TTC549 (cell line): ENCODE measurements around the gene SYT17.

Source experiments
- FAIRE-seq: peaks from 2 replicates; lab custom pipeline; 2012; peaks lifted over from hg19 to GRCh38; lab: Jason Lieb, UNC

Gene SYT17

DNA sequence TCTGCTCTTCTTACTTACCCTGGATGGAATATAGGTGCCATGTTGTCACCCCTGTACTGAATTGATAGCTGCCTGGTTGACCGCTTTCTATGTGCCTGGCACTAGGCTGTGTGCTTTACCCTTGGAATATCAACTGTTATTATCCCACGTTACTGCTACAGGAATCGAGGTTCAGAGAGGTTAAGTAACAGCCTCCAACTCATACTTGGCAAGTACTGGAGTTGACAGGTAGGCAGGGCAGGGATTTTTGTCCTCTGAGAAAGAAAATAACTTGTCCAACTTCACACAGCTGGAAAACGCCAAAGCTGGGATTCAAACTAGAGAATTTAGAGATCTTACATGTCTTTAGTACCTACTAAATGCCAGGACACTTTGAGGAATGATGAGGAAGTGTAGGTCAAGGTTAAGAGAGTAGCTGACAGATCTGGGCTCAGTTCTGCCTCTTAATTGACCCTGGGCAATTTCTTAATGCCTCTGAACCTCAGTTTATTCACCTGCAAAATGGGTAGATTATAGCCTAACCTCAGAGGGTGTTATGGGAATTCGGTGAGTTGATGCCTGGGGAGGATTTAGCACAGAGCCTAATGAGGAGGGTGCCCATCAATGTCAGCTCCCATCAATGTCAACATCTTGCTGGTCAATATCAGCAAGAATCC lies 28.5 kb upstream of the SYT17 start:
- no peak for FAIRE-seq

DNA sequence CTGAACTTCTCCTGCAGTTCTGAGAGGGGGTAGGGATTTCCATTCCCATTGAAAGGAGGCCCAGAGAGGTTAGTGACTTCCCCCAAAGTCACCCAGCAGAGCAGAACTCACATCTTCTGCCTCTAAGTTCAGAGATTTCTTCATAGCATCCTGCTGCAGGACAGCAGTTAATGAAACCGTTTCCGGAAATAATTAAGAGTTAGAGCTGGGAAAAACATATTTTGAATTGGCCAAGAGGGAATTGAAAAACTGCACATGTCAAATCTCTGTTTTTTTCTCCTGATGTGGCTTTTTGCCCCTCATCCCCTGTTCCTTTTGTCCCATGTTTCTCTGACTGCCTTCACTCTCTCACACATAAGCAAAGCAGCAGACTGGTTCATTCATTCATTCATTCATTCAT lies 27.6 kb upstream of the SYT17 start:
- FAIRE-seq, result no peak

DNA sequence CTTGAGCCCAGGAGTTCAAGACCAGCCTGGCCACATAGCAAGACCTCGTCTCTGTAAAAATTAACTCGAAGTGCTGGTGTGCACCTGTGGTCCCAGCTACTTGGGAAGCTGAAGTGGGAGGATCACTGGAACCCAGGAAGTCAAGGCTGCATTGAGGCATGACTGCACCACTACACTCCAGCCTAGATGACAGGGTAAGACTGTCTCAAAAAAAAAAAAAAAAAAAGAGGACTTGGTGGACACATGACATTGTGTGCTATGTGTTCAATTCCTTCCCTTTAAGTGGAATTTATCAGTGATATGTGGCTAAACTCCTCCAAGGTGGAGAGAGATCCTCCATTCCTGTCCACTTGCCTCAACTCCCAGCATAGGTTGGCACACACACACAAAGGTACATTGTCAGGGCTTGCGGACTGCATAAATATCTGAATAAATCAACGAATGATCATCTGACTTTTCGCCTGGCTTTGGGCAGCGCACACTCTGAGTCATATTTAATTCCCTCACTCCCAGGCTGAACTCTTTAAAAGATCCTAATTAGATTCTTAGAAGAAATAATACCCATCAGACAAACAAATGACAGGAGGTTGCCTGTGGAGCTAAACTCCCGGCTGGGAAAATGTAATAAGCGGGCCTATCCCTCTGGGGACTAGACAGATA lies 25.0 kb upstream of the SYT17 start:
- no peak for FAIRE-seq

DNA sequence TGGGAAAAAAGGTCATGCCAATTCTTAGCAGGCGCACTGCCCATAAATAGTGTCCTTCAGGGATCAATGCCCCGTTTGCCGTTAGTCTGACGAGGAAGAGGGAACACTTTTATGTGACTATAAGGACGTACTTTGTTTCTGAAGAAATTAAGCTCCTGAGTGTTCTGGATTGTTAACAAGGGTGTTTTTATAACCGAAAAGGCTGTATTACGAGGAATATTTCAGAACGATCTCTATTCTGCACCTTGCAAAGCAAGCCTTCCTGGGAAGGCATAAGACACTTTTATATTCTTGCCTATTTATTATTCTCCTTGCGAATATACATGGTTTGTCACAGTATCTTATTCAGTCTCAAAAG lies 24.5 kb upstream of the SYT17 start:
- no peak for FAIRE-seq

DNA sequence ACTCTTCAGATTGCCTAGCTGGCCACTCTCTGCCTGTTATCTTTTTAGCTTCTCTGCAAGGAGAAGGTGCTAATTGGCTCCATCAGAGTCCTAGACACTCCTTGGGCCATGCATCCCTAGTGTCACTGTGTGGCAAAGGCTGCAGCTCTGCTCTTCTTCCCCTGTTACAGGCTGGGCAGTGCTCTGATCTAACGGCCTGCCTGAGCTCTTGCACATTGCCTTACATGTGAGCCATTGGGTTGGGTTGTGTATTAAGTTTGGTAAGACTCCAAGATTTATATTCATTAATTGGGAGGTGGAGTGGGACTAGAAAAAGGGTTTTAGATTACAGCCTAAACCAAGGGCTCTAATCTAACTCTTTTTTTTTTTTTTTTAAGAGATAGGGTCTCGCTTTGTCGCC lies 23.0 kb upstream of the SYT17 start:
- FAIRE-seq, result no peak

DNA sequence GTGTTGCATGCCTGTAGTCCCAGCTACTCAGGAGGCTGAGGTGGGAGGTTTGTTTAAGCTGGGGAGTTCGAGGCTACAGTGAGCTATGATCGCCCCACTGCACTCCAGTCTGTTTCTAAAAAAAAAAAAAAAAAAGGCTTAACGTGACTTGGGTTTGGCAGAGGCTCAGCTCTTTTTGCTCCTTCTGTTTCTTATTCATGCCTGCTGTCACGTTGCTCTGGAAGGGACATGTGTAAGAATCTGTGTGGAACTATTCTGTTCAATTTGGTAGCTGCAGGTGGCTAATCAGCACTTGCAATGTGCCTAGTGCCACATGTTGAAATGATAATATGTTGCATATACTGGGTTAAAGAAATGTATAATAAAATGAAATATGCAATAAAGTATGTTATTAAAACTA lies 20.9 kb upstream of the SYT17 start:
- no peak for FAIRE-seq

DNA sequence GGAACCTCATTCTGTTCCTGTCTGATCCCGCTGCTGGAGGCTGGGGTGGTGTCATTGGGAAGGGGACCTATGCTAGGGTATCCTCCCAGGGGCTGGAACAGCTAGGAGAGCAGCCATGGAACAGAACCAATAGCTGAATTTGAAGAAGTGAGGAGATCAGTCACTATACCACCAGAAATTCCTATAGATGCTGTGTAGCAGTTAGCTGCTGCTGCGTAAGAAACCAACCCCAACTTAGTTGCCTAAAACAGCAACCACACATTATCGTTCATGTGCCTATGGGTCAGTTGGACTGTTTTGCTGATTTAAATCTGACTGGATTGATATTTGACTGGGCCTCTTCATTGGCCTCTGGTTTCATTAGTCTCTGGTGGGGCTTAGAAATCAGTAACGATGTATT lies 20.4 kb upstream of the SYT17 start:
- no peak for FAIRE-seq

DNA sequence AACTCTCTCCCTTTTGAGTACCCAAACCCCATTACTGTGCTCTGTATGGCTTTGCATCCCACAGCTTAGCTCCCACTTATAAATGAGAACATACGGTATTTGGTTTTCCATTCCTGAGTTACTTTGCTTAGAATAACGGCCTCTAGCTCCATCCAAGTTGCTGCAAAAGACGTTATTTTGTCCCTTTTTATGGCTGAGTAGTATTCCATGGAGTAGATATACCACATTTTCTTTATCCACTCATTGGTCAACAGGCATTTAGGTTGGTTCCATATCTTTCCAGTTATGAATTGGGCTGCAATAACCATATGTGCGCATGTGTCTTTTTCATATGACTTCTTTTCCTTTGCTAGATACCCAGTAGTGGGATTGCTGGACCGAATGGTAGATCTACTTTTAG lies 19.9 kb upstream of the SYT17 start:
- FAIRE-seq, result no peak

DNA sequence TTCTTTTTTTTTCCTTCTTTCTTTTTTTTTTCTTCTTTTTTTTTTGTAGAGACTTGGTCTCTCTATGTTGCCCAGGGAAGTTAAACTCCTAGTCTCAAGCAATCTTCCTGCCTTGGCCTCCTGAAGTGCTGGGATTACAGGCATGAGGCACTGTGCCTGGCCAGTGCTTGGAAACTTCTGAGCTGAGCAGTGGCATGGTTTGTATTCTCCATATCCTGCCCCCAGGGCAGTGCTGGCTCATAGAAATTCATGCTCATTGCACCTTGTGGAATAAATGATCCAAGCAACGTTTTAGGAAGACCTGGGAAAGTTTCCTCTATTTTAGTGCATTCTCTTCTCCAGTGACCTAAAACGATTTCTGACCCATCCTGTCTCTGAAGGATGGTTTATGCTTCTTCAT lies 16.7 kb upstream of the SYT17 start:
- FAIRE-seq, result no peak

DNA sequence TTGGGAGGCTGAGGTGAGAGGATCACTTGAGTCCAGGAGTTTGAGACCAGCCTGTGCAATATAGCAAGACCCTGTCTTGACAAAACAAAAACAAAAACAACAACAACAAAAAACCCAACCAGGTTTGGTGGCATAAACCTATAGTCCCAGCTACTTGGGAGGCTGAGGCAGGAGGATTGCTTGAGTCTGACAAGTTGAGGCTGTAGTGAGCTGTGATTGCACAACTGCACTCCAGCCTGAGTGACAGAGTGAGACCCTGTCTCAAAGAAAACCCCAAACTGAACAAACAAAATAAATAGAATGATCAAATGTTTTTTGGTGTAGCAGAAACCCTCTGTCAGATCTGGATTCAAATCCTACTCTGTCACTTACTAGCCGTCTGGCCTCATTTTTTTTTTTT lies 16.0 kb upstream of the SYT17 start:
- FAIRE-seq, result no peak

DNA sequence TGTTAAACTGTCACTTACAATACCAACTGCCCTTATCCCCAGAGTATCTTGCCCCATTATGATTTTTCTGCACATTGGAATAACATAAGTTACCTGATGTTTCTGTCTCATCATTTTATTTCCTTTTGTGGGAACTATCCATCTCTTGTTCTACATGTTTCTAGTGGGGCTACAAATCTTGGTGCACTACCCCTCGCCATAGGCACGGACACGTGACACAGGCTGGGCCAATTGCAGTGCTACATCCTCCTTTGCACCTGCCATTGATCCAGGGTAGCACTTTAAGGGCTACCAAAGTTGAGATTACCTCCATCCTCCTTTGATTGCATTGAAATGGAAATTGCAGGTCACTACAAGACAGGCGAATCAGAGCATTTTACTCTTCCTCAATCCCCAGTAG lies 14.2 kb upstream of the SYT17 start:
- no peak for FAIRE-seq

DNA sequence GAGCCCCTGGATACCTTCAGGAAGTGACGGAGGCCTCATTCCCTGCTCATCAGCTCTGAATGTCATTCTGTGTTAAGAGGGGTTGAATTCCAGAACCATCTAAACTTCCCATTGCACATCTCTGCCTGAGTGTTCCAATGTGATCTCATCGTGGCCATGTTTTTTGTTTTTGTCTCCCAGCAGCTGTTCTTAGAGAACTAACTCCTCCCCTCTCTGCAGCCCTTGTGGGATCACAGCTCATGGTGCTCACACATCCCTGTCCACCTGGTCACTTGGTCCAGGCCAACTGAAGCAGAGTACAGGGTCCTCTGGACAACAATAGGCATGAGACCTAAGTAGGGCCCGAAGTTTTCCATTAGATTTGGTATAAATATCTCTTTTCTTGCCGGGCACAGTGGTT lies 6.0 kb upstream of the SYT17 start:
- no peak for FAIRE-seq

DNA sequence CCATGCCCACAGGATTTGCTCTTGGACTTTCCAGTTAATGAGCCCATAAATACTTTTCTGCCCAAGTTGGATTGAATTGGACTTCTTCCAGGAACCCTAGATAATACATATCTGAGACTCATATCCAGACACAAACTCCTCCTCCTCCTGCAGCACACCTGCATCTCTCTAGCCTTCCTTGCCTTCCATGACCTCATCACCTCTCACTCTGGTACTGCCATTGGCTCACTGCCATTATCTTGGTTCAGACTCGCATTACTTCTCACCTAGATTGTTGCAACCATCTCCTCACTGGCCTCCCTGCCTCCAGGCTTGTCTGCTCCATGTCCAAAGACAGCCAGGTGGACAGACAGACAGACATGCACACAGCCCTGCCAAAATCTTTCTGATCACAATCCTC lies 4.8 kb upstream of the SYT17 start:
- FAIRE-seq, result no peak

DNA sequence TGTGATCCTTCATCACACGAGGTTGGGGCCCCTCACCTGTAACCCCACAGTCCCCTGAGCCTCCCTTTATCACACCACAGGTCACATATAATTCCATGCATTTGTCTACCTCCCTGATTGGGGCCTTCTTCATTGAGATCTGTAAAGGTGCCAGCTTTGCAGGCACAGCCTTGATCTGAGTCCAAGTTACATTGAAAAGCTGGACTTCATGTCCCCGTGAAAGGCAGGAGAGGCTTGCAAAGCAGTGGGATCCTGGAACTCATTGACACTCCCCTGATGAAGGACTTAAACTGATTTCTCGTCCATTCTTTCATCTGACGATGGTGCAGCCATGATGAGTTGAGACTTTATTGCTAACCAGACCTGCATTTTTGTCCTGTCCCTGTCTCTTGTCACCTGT lies 3.8 kb upstream of the SYT17 start:
- FAIRE-seq, result no peak

DNA sequence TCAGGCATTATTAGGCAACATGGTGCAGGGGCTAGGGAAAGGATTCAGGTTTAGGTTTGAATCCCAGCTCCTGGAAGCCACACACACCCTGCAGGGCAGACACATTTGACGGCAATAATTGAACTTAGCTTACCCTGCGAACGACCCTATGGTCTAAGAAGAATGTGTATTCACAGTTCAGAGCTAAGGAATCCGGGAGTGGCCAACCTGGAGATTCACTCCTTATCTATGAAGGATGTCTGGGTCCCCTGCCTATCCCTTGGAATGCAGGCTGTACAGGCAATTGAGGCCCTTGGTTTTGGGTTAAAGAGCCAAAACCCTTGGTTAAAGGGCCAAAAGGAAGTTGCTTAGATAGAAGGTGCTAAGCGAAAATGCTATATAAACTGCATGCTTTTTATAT lies 2.9 kb upstream of the SYT17 start:
- FAIRE-seq, result no peak

DNA sequence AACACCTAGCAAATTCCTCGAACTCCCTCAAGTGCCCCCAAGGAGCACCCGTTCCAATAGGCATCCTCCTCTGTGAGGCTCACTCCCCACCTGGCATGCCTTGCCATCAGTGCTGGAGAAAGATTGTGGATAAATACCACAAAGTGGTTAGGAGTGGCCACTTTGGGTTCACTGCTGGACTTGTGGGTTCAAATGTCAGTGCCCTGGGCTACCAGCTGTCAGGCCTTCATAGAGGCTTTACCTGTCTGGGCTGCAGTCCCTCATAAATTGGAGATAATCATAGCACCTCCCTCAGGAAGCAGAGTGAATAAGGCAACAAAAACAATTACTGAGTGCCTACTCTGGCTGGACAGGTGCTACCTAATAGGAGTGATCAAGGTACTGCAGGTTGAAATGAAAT lies 1.5 kb upstream of the SYT17 start:
- FAIRE-seq, result no peak

DNA sequence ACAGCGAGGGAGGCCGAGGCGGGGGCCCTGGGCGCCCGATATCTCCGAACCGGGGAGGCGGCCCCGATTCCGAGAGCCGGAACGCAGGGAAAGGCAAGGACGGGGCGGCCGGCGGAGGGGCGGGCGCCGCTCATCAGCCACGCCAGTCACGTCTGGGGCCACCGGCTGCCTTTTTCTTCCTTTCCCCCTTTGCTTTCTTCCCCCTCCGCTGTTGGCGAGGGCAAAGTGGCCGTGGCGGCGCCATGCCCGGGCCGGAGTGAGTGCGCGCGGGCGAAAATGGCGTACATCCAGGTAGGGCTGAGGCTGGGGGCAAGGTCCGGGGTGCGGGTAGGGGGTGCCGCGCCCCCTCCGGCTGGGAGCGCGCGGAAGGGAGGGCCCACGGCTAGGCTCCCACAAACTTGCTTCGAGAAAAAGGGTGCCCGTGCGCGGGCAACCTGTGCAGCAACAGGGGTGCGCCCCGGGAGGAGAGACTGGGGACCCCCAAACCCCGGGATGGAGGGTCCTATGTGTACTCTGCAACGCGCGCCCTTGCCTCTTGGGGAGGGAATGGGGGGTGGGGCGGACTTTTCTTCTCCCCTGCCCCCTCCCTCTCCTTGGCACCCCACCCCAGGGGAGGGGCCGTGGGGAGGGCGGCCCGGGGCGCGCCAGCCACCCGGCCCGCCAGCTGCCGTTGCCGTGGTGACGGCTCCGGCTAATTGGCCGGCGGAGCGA lies 486 bp downstream of the SYT17 start:
- FAIRE-seq, result no peak

DNA sequence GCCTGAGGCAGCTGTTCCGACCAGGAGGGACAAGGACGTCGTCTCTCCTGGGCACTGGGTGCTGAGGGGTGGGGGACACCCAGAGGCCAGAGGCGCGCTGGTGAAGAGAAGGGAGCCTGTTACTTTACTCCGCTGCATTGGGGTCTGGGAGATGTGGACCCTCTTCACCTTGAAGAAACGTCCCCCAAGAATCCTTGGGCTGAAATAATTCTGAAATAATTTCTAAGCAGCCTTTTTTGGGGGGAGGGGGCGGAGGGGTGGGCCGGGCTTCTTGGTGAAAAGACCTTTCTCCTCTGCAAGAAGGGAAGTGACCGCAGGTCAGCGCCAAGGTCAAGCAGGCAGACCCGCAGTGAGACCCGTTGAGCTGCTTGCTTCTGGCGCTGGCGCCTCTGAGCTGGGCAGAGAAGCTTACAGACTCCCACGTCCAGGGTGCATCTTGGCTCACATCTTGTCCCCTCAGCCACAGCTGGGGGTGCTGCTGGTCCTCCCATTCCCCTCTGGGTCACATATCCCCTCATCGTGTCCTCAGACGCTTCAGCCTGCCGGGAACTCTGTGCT lies 1.1 kb downstream of the SYT17 start:
- FAIRE-seq, result no peak

DNA sequence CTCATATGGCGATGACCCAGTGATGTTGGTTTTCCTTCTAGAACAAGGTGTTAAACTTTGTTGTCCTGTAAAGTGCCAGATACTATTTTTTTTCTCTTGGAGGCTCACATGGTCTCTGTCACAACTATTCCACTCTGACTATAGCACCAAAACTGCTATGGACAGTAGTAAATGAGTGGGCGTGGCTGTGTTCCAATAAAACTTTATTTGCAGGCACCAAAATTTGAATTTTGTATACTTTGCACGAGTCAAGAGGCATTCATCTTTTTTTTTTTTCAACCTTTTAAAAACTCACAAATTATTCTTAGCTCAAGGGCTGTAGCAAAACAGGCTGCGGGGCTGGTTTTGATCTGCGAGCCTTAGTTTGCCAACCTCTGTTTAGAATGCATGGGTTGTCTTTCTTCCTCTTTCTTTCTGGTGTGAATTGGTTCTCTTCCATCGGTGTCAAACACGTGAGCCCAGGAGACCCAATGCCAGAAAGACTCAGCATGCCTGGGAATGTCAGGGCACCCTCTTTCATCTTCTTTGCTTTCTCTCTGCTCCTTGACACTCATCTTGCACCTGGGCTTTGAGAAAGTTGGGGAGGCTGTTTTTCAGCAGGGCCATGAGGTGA lies 2.1 kb downstream of the SYT17 start:
- no peak for FAIRE-seq

DNA sequence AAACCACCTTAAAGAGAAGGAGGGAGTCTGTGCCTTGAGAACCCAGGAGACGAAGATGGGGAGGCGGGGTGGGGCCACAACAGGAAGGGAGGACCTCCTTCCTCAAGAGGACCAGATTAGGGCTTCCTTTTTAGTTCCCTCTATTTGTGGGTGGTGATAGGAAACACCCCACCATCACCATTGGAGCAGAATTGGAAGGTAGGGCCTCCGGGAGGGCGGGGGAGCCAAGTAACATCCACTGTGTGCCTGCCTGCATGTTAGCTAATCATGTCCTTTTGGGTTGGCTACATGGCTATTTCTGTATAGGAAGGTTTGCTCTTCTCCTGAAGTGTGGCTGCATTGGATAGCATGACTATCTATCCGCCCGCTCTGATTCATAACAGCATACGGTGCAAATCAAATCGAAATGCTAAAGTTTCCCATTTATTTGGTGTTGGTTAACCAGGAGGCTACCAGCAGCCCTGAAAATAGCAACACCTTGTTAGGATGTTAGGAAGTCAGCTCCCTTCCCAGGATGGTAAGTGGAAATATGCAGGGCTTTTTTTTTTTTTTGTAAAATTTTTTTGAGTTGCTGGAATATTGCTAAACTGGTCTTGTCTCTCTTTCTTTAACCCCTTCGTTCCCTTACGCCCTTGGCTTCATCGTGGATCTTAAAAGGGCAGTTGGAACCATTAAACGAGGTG lies 4.2 kb downstream of the SYT17 start:
- no peak for FAIRE-seq

DNA sequence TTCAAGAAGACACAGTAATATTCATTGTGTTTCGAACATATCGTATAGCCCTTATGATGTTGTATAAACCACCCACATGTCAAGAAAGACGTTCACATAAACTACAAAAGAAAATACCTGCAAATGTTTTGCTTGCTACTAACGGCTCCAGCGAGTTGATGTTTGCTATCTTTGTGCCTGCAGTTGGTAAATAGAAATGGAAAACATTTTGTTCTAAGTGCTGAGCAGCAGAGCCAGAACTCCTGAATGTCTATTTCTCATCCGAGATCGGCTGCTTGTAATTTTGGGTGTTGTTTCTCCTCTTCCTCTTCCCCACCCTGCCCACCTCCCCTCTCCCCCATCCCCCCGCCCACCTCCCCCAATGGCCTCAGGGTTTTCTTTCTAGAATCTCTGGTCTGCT lies 5.0 kb downstream of the SYT17 start:
- FAIRE-seq, result no peak

DNA sequence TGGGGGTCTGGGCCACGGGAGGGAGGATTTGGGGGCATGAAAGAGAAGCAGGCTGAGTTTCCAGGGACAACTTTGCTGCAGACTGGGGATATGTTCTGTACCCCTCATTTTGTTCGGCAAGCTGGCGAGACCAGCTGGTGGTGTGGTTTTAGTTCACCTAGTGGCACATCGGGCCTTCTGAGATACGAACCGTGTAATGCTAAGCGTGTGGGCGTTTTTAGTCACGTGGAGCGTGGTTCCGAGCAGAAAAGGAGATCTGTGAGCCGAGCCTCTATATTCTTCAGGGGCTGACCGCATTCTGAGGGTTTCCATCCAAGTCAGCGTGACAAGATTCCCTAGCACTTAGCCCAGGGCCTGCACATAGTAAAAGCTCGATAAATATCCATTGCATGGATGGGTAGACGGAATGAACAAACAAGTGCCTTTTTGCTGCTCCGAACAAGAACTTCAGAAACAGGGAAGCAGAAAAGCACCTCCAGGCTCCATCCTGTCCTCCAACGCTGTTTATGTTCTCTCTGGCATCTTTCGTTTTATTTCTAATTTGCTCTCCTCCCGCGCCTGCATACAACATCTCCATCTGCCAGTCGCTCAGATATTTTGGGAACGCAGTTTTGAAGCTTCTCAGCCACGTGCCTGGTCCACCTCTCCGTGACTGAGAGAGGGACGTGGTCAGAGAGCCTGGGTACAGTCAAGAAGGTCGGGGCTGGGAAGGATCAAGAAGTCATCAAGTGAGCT lies 5.8 kb downstream of the SYT17 start:
- FAIRE-seq, result no peak
